NCI-H146 treated with DMSO at 0.1 percent for 48 hours (cell line): Measurements from ENCODE around the gene C20orf141.

Experiments
- DNase-seq: peaks from one replicate; lab custom pipeline; 2025; ENCODE audit not compliant: unreplicated experiment; lab: John Stamatoyannopoulos, UW

Gene C20orf141

GRCh38 chr20:2846698-2847097 is 31.9 kb downstream of the C20orf141 start:
- DNase-seq, result no peak

- DNase-seq, result no peak
Observed at GRCh38 chr20:2847802-2848201, 33.0 kb downstream of the C20orf141 start.

GRCh38 chr20:2849529-2849928 is 34.7 kb downstream of the C20orf141 start:
- DNase-seq, result no peak

- DNase-seq, result no peak
Observed at GRCh38 chr20:2851086-2851485, 36.3 kb downstream of the C20orf141 start.

GRCh38 chr20:2858591-2858990 is 43.8 kb downstream of the C20orf141 start:
- no peak for DNase-seq

GRCh38 chr20:2859330-2860121 is 44.7 kb downstream of the C20orf141 start:
- DNase-seq, result no peak

- DNase-seq, result no peak
Observed at GRCh38 chr20:2864626-2865025, 49.8 kb downstream of the C20orf141 start.

GRCh38 chr20:2865101-2865500 is 50.3 kb downstream of the C20orf141 start:
- no peak for DNase-seq
